IPS-NIHi11 (cell line): ENCODE measurements around the gene FGD1.

Experiments used
- DNase-seq: peaks from one replicate; pipeline ENCODE4 v3.0.0; 2012; ENCODE audit warnings: mixed read lengths, low spot score

Gene FGD1

GRCh38 chrX:54397113-54397512 is 98.9 kb downstream of the FGD1 start:
- DNase-seq = no peak
